ENCODE data around the gene KCTD14.

Gene KCTD14

GRCh38 chr11:78046486-78046854, 23.4 kb upstream of the KCTD14 start:
- peak overlapping the region; percentile 9 for H3K23ac ChIP-seq (ENCODE audit: low read depth, low read length, poor library complexity)
- no peak overlapping the region for H3K4ac ChIP-seq (ENCODE audit: low read length)
- H2AFZ ChIP-seq (ENCODE audit: low read length): peak overlapping the region; percentile 79
- H3K4me1 ChIP-seq (ENCODE audit: control insufficient read depth in 2 of 2, insufficient read depth in 1 of 2, low read depth in 1 of 2, low read length in 2 of 2): peaks cover 6 to 11% of the 10 kb centered on the region in 2 donors
- H3K9ac ChIP-seq (ENCODE audit: low read depth, low read length, poor library complexity): no peak overlapping the region
- H3K27ac ChIP-seq (replicated peaks; ENCODE audit: low read length): no peak overlapping the region
- no CpG with 5 or more reads among the region's 6 CpGs for WGBS, 2 donors (ENCODE audit: extremely low coverage in 2 of 2, insufficient read length in 2 of 2, insufficient replicate concordance in 1 of 2)
- no peak overlapping the region for H4K91ac ChIP-seq (ENCODE audit: low read depth, low read length, poor library complexity)
- H2BK5ac ChIP-seq (ENCODE audit: low read length): no peak overlapping the region
- H3K36me3 ChIP-seq (replicated peaks in 1 of 2; ENCODE audit: control insufficient read depth in 2 of 2, insufficient read depth in 2 of 2, low read length in 2 of 2): no peaks in the 10 kb centered on the region
- no peak overlapping the region for H3K18ac ChIP-seq (ENCODE audit: low read length)
- no peak overlapping the region for H2BK12ac ChIP-seq (ENCODE audit: low read length)
- no peak overlapping the region for H4K8ac ChIP-seq (ENCODE audit: low read depth, low read length)
- peaks cover 0 to 5% of the 10 kb centered on the region in 2 donors for H3K9me3 ChIP-seq (replicated peaks in 1 of 2; ENCODE audit: control insufficient read depth in 2 of 2, insufficient read depth in 1 of 2, low read depth in 1 of 2, low read length in 2 of 2)
- H3K79me1 ChIP-seq (ENCODE audit: low read depth, low read length): no peaks in the 10 kb centered on the region
- H3K14ac ChIP-seq (ENCODE audit: low read length): no peak overlapping the region
- no peak overlapping the region for H2BK15ac ChIP-seq (ENCODE audit: low read length)
- H2AK5ac ChIP-seq (ENCODE audit: low read depth, low read length): no peak overlapping the region
- H2BK120ac ChIP-seq (ENCODE audit: low read depth, low read length): no peak overlapping the region
- no peaks in the 10 kb centered on the region for H3K27me3 ChIP-seq (ENCODE audit: control insufficient read depth in 3 of 3, insufficient read depth in 3 of 3, low read depth in 1 of 3, low read length in 3 of 3)
- H3K4me3 ChIP-seq (ENCODE audit: low read length in 2 of 2): no peak overlapping the region
- DNase-seq (ENCODE audit: low spot score): no peak
- no peak overlapping the region for H3K4me2 ChIP-seq (ENCODE audit: insufficient read depth, low read length, poor library complexity, severe bottlenecking)

- Histone ChIP-seq H3K27me3 (ENCODE audit: control insufficient read depth in 3 of 3, insufficient read depth in 3 of 3, low read depth in 1 of 3, low read length in 3 of 3) (no peaks in the 10 kb centered on the region), H3K4me2 (ENCODE audit: insufficient read depth, low read length, poor library complexity, severe bottlenecking) (peak overlapping the region; percentile 19), H2BK120ac (ENCODE audit: low read depth, low read length) (no peak overlapping the region), H3K9ac (ENCODE audit: low read depth, low read length, poor library complexity) (no peak overlapping the region), H3K4me1 (ENCODE audit: control insufficient read depth in 2 of 2, insufficient read depth in 1 of 2, low read depth in 1 of 2, low read length in 2 of 2) (peaks cover 4 to 6% of the 10 kb centered on the region in 2 donors), H2AFZ (ENCODE audit: low read length) (peak overlapping the region; percentile 79), H4K91ac (ENCODE audit: low read depth, low read length, poor library complexity) (no peak overlapping the region), H2AK5ac (ENCODE audit: low read depth, low read length) (no peak overlapping the region), H3K36me3 (replicated peaks in 1 of 2; ENCODE audit: control insufficient read depth in 2 of 2, insufficient read depth in 2 of 2, low read length in 2 of 2) (no peaks in the 10 kb centered on the region), H3K23ac (ENCODE audit: low read depth, low read length, poor library complexity) (peak overlapping the region; percentile 9), H2BK12ac (ENCODE audit: low read length) (no peak overlapping the region), H3K4me3 (ENCODE audit: low read length in 2 of 2) (peak overlapping the region in 1 of 2 donors; percentile 12), H3K18ac (ENCODE audit: low read length) (peak overlapping the region; percentile 73), H2BK15ac (ENCODE audit: low read length) (peak overlapping the region; percentile 82), H3K14ac (ENCODE audit: low read length) (no peak overlapping the region), H3K4ac (ENCODE audit: low read length) (no peak overlapping the region), H2BK5ac (ENCODE audit: low read length) (no peak overlapping the region), H3K27ac (replicated peaks; ENCODE audit: low read length) (no peak overlapping the region), H3K9me3 (replicated peaks in 1 of 2; ENCODE audit: control insufficient read depth in 2 of 2, insufficient read depth in 1 of 2, low read depth in 1 of 2, low read length in 2 of 2) (peaks cover 0 to 5% of the 10 kb centered on the region in 2 donors), H3K79me1 (ENCODE audit: low read depth, low read length) (no peaks in the 10 kb centered on the region), H4K8ac (ENCODE audit: low read depth, low read length) (no peak overlapping the region)
- peak; percentile 69 for DNase-seq (ENCODE audit: low spot score)
- WGBS, 2 donors (ENCODE audit: extremely low coverage in 2 of 2, insufficient read length in 2 of 2, insufficient replicate concordance in 1 of 2): no CpG with 5 or more reads among the region's 28 CpGs
These were observed 22.9 kb upstream of the KCTD14 start for GRCh38 chr11:78045851-78046485.

DNA sequence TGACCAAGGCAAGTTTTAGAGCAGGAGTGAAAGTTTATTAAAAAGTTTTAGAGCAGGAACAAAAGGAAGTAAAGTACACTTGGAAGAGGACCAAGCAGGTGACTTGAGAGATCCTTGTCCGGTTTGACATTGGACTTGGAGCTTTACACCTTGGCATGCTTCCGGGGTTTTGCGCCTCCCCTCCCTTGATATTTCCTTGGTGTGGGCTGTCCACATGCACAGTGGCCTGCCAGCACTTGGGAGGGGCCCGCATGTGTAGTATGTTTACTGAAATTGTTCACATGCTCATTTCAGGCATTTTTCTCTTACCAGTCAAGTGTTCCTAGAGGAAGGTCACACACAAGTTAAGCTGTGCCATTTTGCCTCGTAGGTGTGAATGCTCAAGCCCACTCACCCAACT, 21.6 kb upstream of the KCTD14 start:
- H2BK5ac ChIP-seq (ENCODE audit: low read length): no peak overlapping the region
- no peak overlapping the region for H4K8ac ChIP-seq (ENCODE audit: low read depth, low read length)
- WGBS, 2 donors (ENCODE audit: extremely low coverage in 2 of 2, insufficient read length in 2 of 2, insufficient replicate concordance in 1 of 2): no CpG with 5 or more reads among the region's 5 CpGs
- H2BK12ac ChIP-seq (ENCODE audit: low read length): no peak overlapping the region
- no peak overlapping the region for H3K4me3 ChIP-seq (ENCODE audit: low read length in 2 of 2)
- no peak for DNase-seq (ENCODE audit: low spot score)
- H3K36me3 ChIP-seq (replicated peaks in 1 of 2; ENCODE audit: control insufficient read depth in 2 of 2, insufficient read depth in 2 of 2, low read length in 2 of 2): no peaks in the 10 kb centered on the region
- H3K79me1 ChIP-seq (ENCODE audit: low read depth, low read length): no peaks in the 10 kb centered on the region
- no peaks in the 10 kb centered on the region for H3K27me3 ChIP-seq (ENCODE audit: control insufficient read depth in 3 of 3, insufficient read depth in 3 of 3, low read depth in 1 of 3, low read length in 3 of 3)
- H3K4me2 ChIP-seq (ENCODE audit: insufficient read depth, low read length, poor library complexity, severe bottlenecking): no peak overlapping the region
- no peak overlapping the region for H3K9ac ChIP-seq (ENCODE audit: low read depth, low read length, poor library complexity)
- H3K27ac ChIP-seq (replicated peaks; ENCODE audit: low read length): no peak overlapping the region
- no peak overlapping the region for H2AFZ ChIP-seq (ENCODE audit: low read length)
- H4K91ac ChIP-seq (ENCODE audit: low read depth, low read length, poor library complexity): no peak overlapping the region
- no peak overlapping the region for H3K23ac ChIP-seq (ENCODE audit: low read depth, low read length, poor library complexity)
- H3K4ac ChIP-seq (ENCODE audit: low read length): no peak overlapping the region
- no peak overlapping the region for H3K14ac ChIP-seq (ENCODE audit: low read length)
- no peak overlapping the region for H2AK5ac ChIP-seq (ENCODE audit: low read depth, low read length)
- H2BK15ac ChIP-seq (ENCODE audit: low read length): no peak overlapping the region
- H3K4me1 ChIP-seq (ENCODE audit: control insufficient read depth in 2 of 2, insufficient read depth in 1 of 2, low read depth in 1 of 2, low read length in 2 of 2): peaks cover 4 to 6% of the 10 kb centered on the region in 2 donors
- H2BK120ac ChIP-seq (ENCODE audit: low read depth, low read length): no peak overlapping the region
- peaks cover 0 to 5% of the 10 kb centered on the region in 2 donors for H3K9me3 ChIP-seq (replicated peaks in 1 of 2; ENCODE audit: control insufficient read depth in 2 of 2, insufficient read depth in 1 of 2, low read depth in 1 of 2, low read length in 2 of 2)
- no peak overlapping the region for H3K18ac ChIP-seq (ENCODE audit: low read length)

- Histone ChIP-seq H3K27ac (replicated peaks; ENCODE audit: low read length) (no peak overlapping the region), H3K4ac (ENCODE audit: low read length) (no peak overlapping the region), H4K8ac (ENCODE audit: low read depth, low read length) (no peak overlapping the region), H3K23ac (ENCODE audit: low read depth, low read length, poor library complexity) (no peak overlapping the region), H3K9me3 (replicated peaks in 1 of 2; ENCODE audit: control insufficient read depth in 2 of 2, insufficient read depth in 1 of 2, low read depth in 1 of 2, low read length in 2 of 2) (peaks cover 0 to 5% of the 10 kb centered on the region in 2 donors), H3K4me1 (ENCODE audit: control insufficient read depth in 2 of 2, insufficient read depth in 1 of 2, low read depth in 1 of 2, low read length in 2 of 2) (peaks cover 4 to 6% of the 10 kb centered on the region in 2 donors), H2AK5ac (ENCODE audit: low read depth, low read length) (no peak overlapping the region), H3K27me3 (ENCODE audit: control insufficient read depth in 3 of 3, insufficient read depth in 3 of 3, low read depth in 1 of 3, low read length in 3 of 3) (no peaks in the 10 kb centered on the region), H2BK12ac (ENCODE audit: low read length) (no peak overlapping the region), H3K4me2 (ENCODE audit: insufficient read depth, low read length, poor library complexity, severe bottlenecking) (no peak overlapping the region), H3K79me1 (ENCODE audit: low read depth, low read length) (no peaks in the 10 kb centered on the region), H4K91ac (ENCODE audit: low read depth, low read length, poor library complexity) (no peak overlapping the region), H2AFZ (ENCODE audit: low read length) (peak overlapping the region; percentile 67), H3K9ac (ENCODE audit: low read depth, low read length, poor library complexity) (no peak overlapping the region), H3K36me3 (replicated peaks in 1 of 2; ENCODE audit: control insufficient read depth in 2 of 2, insufficient read depth in 2 of 2, low read length in 2 of 2) (no peaks in the 10 kb centered on the region), H2BK120ac (ENCODE audit: low read depth, low read length) (no peak overlapping the region), H3K18ac (ENCODE audit: low read length) (no peak overlapping the region), H2BK15ac (ENCODE audit: low read length) (no peak overlapping the region), H3K4me3 (ENCODE audit: low read length in 2 of 2) (no peak overlapping the region), H3K14ac (ENCODE audit: low read length) (no peak overlapping the region), H2BK5ac (ENCODE audit: low read length) (no peak overlapping the region)
- no CpG with 5 or more reads among the region's 14 CpGs for WGBS, 2 donors (ENCODE audit: extremely low coverage in 2 of 2, insufficient read length in 2 of 2, insufficient replicate concordance in 1 of 2)
- no peak for DNase-seq (ENCODE audit: low spot score)
These were observed 18.9 kb upstream of the KCTD14 start for GRCh38 chr11:78041843-78042440.
